Measurements from ENCODE around the gene AMH. TPM values are rescaled to one million over a fixed set of nuclear protein-coding genes. Genes with fewer than 3 reads are reported as not detected.

The AMH gene
- total RNA-seq, 3 donors from 2014 or later = 2.5 to 3.9 TPM; not detected in 1

DNA sequence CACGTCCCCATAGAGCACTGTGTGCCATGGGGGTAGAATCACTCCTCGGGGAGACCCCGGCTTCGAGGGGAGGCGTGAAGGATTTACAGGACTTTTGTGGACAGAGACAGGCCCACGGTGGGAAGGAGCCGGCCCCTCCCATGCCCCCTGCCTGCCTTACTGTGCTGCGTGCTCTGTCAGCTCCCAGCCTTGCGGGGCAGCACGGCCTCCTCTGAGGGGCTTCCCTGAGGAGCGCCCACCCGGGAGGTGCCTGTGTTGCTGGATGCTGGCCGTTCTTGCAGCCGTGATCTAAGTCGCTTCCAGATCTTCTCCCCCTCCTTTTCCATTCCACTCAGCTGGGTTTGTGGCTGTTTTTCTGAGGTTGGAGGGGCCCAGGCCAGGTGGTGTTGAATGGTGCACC is 42.1 kb upstream of the AMH start:
- intact Hi-C loops (cut with DNase I; ENCODE audit: low total_unique reads) = no loop called here

GRCh38 chr19:2207991-2208860 is 40.9 kb upstream of the AMH start:
- DNase-seq (ENCODE audit: low spot score in 2 of 2) = no peak
- Histone ChIP-seq H3K27ac (peak overlapping the region in 1 of 2 donors; percentile 3), H3K36me3 (peaks cover 5% of the 10 kb centered on the region), H3K27me3 (no peaks in the 10 kb centered on the region), H3K4me1 (no peaks in the 10 kb centered on the region), H3K9me3 (no peaks in the 10 kb centered on the region), H3K4me3 (no peak overlapping the region)
- intact Hi-C loops (cut with DNase I; ENCODE audit: low total_unique reads) = no loop called here
- TF ChIP-seq CTCF (IDR thresholded peaks at IDR 0.05) (no peak), POLR2AphosphoS5 (IDR thresholded peaks at IDR 0.05) (no peak), POLR2A (IDR thresholded peaks at IDR 0.05) (no peak)

More for the DNA sequence above, 42.1 kb upstream of the AMH start:
- H3K27me3 ChIP-seq = no peaks in the 10 kb centered on the region
- H3K27ac ChIP-seq = no peak overlapping the region
- H3K36me3 ChIP-seq = peaks cover 5% of the 10 kb centered on the region
- TF ChIP-seq POLR2AphosphoS5 (IDR thresholded peaks at IDR 0.05) (no peak), CTCF (IDR thresholded peaks at IDR 0.05) (no peak), POLR2A (IDR thresholded peaks at IDR 0.05) (no peak)
- no peak overlapping the region for H3K4me3 ChIP-seq
- H3K4me1 ChIP-seq = no peaks in the 10 kb centered on the region
- H3K9me3 ChIP-seq = no peaks in the 10 kb centered on the region
- DNase-seq (ENCODE audit: low spot score in 2 of 2) = no peak

- TF ChIP-seq POLR2A (IDR thresholded peaks at IDR 0.05) = no peak
- TF ChIP-seq CTCF (IDR thresholded peaks at IDR 0.05) = no peak
- no peak for TF ChIP-seq POLR2AphosphoS5 (IDR thresholded peaks at IDR 0.05)
- DNase-seq (ENCODE audit: low spot score in 2 of 2) = no peak
- Histone ChIP-seq H3K27me3 (no peaks in the 10 kb centered on the region), H3K36me3 (peaks cover 5% of the 10 kb centered on the region), H3K9me3 (no peaks in the 10 kb centered on the region), H3K4me1 (no peaks in the 10 kb centered on the region), H3K4me3 (no peak overlapping the region), H3K27ac (no peak overlapping the region)
- intact Hi-C loops (cut with DNase I; ENCODE audit: low total_unique reads) = no loop called here
Observed at GRCh38 chr19:2208975-2209374, 40.1 kb upstream of the AMH start.

DNA sequence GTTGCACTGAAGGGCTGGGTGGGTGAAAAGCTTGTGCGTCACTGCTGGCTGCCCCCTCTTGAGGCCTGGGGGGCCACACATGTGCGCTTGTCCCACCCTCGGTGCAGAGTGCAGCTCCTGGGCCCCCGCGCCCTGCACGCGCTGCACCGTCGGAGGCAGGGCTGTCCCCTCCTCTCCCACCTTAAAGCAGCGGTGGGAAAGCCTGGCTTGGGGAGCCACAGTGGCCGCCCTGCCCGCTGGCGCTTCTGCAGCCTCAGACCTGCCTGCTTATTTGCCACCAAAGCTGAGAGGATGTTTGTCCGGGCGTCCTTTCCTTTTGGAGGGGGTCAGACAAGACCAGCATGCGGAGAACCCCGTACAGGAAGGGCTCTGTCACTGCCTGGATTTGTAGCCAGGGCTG is 39.7 kb upstream of the AMH start:
- no peaks in the 10 kb centered on the region for H3K9me3 ChIP-seq
- intact Hi-C loops (cut with DNase I; ENCODE audit: low total_unique reads) = no loop called here
- no peaks in the 10 kb centered on the region for H3K27me3 ChIP-seq
- no peak overlapping the region for H3K4me3 ChIP-seq
- no peak for TF ChIP-seq POLR2AphosphoS5 (IDR thresholded peaks at IDR 0.05)
- no peak for TF ChIP-seq CTCF (IDR thresholded peaks at IDR 0.05)
- no peak for TF ChIP-seq POLR2A (IDR thresholded peaks at IDR 0.05)
- peaks cover 5% of the 10 kb centered on the region for H3K36me3 ChIP-seq
- H3K4me1 ChIP-seq = no peaks in the 10 kb centered on the region
- no peak overlapping the region for H3K27ac ChIP-seq
- no peak for DNase-seq (ENCODE audit: low spot score in 2 of 2)

DNA sequence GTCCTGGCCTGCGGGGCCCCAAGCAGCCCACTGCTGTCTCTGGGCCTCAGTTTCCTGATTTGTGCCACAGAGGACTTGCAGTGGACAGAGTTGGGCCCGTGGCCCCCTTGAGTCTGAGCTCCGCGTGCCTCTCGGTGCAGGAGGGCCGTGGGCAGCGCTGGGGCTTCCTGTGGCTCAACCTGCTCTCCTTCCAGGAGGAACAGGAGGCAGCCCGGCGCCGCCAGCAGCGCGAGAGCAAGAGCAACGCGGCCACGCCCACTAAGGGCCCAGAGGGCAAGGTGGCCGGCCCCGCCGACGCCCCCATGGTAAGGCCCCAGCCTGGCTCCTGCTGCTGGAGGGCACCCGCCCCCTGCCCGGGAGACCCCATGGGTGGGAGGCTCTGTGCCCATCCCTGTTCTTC is 38.9 kb upstream of the AMH start:
- H3K27me3 ChIP-seq = no peaks in the 10 kb centered on the region
- H3K27ac ChIP-seq = no peak overlapping the region
- H3K4me1 ChIP-seq = no peaks in the 10 kb centered on the region
- H3K4me3 ChIP-seq = no peak overlapping the region
- no peak for DNase-seq (ENCODE audit: low spot score in 2 of 2)
- intact Hi-C loops (cut with DNase I; ENCODE audit: low total_unique reads) = no loop called here
- H3K36me3 ChIP-seq = peaks cover 5% of the 10 kb centered on the region
- no peaks in the 10 kb centered on the region for H3K9me3 ChIP-seq
- no peak for TF ChIP-seq POLR2A (IDR thresholded peaks at IDR 0.05)
- no peak for TF ChIP-seq CTCF (IDR thresholded peaks at IDR 0.05)
- no peak for TF ChIP-seq POLR2AphosphoS5 (IDR thresholded peaks at IDR 0.05)
